GM19455 (cell line): ENCODE measurements around the gene UBE2B.
A peak's percentile ranks its signal among the peaks of the same experiment; 100 is the strongest.
"Not testable (repeated sequence)": the region's sequence is repeated elsewhere in the genome, so short reads cannot be mapped to it uniquely, and the experiment has no call there.

Experiments used
- ATAC-seq: cut with Tn5 transposase; IDR thresholded peaks from one replicate; pipeline ENCODE4 v1.9.1; 2021; ENCODE audit not compliant: unreplicated experiment

The UBE2B gene

GRCh38 chr5:134397196-134397595 lies 25.8 kb downstream of the UBE2B start:
- ATAC-seq: no peak

DNA sequence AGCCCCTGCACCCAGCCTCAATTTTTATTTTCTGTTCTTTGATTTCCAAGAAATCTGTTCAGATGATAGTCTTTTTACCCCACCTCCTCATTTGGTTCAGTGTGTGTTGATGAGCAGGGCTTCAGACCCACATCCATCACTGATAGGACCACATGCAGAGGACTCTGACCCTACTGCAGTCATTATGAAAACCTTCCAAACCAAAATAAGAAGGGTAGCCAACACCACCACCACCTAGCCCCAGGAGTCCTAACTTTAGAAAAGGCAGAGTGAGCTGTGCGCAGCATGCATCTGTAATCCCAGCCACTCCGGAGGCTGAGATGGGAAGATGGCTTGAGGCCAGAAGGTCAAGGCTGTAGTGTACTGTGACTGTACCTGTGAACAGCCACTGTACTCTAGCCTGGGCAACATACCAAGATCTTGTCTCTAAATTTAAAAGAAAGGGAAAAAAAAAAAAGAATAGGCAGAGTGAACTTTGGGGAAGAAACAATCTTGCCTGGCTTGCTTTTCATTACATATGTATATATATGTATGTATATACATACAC lies 27.3 kb downstream of the UBE2B start:
- no peak for ATAC-seq

DNA sequence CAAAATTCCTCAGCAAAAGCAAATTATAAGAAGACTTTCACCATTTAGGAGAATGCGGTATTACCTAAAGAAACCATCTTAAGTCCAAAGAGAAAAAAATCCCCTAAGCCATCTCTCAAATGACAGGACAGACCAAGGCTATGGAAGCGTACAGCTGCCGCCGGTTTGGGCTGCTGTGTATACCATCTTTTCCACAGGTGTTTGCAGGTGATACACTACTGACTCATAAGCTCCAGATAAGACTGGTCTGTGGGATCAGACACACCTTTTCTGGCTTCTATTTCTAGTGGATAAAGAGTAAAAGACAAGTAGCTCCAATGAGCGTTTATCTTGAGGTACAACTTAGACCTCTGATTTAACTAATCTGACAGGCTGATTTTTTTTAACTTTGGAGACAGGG lies 32.6 kb downstream of the UBE2B start:
- ATAC-seq: no peak

GRCh38 chr5:134406390-134406789 lies 35.0 kb downstream of the UBE2B start:
- no peak for ATAC-seq

DNA sequence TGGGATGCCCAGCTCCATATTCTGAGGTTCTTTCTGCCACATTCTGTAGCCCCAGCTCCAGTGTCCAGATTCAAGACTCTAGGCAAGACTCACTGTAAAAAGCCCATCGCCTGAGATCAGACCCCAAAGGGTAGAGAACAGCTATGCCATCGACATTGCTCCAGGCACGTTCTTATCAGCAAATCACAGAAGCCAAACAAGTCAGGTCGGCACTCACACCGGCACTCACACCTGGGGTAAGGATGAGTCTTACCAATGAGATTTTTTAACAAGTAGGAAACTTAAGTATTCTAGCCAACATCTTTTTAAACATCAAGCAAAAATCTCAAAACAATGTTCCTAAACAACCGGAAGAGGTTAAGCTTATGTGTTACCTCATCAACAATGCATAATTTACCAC lies 38.0 kb downstream of the UBE2B start:
- no peak for ATAC-seq

- ATAC-seq: no peak
These were observed 39.5 kb downstream of the UBE2B start for GRCh38 chr5:134410822-134411221.

DNA sequence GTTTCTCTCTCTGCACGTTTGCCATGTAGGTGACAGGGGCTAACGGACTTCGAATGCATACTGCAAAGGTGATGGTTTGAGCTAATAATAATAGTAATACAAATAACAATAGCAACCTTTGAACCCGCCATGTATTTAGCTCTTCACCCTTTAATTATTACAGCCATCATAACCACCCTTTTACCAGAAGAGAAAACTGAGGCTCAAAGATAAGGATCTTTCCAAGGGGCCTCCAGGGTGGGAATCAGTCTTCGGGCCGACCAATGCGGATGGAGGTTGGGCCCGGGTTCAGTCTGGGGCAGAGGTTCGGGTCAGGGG lies 39.8 kb downstream of the UBE2B start:
- ATAC-seq: no peak

- ATAC-seq: peak; percentile 92
These were observed 40.3 kb downstream of the UBE2B start, which contains the start of gene CDKN2AIPNL for GRCh38 chr5:134411546-134412266. TSS of gene CDKN2AIPNL (minus strand) at chr5:134411881. CDS start at chr5:134411854, 27 bp downstream.

- no peak for ATAC-seq
These were observed 41.7 kb downstream of the UBE2B start for GRCh38 chr5:134413046-134413445.

GRCh38 chr5:134417707-134418106 lies 46.3 kb downstream of the UBE2B start:
- no peak for ATAC-seq

DNA sequence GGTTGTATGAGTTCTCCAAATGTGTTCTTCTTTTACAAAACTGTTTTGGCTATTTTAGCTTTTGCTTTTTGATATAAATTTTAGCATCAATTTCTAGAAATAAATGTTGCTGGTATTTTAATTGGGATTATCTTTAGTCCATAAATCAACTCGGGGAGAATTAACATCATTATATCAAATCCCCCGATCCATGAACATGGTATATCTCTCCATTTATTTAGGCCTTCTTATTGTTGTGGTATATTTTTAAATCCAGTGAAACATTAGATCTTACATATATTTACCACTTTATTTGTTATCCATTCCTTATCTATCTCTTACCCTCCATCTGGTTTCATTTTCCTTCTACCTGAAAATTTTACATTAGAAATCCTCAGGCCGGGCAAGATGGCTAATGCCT lies 47.6 kb downstream of the UBE2B start:
- ATAC-seq: no peak

GRCh38 chr5:134420343-134420742 lies 49.0 kb downstream of the UBE2B start:
- ATAC-seq: no peak

- ATAC-seq: not testable (repeated sequence)
These were observed 49.7 kb downstream of the UBE2B start for GRCh38 chr5:134421038-134421437.

GRCh38 chr5:134422791-134423365 lies 51.5 kb downstream of the UBE2B start:
- ATAC-seq: no peak

GRCh38 chr5:134423376-134423775 lies 52.0 kb downstream of the UBE2B start:
- no peak for ATAC-seq

- ATAC-seq: no peak
These were observed 55.0 kb downstream of the UBE2B start for GRCh38 chr5:134426361-134426760.

DNA sequence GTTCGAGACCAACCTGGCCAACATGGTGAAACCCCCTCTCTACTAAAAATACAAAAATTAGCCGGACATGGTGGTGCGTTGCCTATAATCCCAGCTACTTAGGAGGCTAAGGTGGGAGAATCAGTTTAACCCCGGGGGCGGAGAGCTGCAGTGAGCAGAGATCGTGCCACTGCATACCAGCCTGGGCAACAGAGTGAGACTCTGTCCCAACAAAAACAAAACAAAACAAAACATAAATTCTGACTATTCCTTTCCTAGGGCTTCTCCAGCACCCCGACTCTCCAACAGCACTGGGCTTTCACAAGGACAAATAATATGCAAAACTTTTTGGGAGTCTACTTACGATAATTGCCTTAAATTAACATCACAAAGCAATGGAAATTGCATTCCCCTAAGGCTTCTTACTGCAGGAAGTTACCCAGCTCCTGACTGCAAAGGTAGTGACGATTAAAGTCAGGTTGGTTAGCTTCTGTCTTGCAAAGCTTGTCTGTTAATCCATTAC lies 56.2 kb downstream of the UBE2B start:
- ATAC-seq: no peak

- ATAC-seq: no peak
These were observed 58.7 kb downstream of the UBE2B start for GRCh38 chr5:134430001-134430569.

- ATAC-seq: no peak
These were observed 60.8 kb downstream of the UBE2B start for GRCh38 chr5:134432174-134432573.

- no peak for ATAC-seq
These were observed 61.4 kb downstream of the UBE2B start for GRCh38 chr5:134432677-134433359.

- ATAC-seq: no peak
These were observed 64.2 kb downstream of the UBE2B start for GRCh38 chr5:134435560-134435959.
